RWPE1 (cell line): ENCODE measurements around the gene PDE1C.

Source experiments
- CTCF ChIA-PET: fragments of 350-600 bp; sonication (Branson Sonifier 250); formaldehyde crosslinking; extraction: SDS; loops from one replicate; lab custom pipeline; 2021; lab: Yijun Ruan, JAX
- POLR2A ChIA-PET: fragments of 400-600 bp; formaldehyde crosslinking; extraction: SDS; loops from one replicate; lab custom pipeline; 2020; ENCODE audit warnings: antibody characterized with exemption; ENCODE audit not compliant: low non-redundant PET; lab: Yijun Ruan, JAX
- DNase-seq: peaks from one replicate; pipeline ENCODE4 v3.0.0; 2012; ENCODE audit warnings: low spot score
- H3K27ac ChIP-seq: fragments of 450-650 bp; 2 replicates; pipeline ENCODE4 v1.5.1; 2017
- TF ChIP-seq, protein P1 (sequence below): fragments of 450-650 bp; conservative IDR thresholded peaks from 2 replicates; pipeline ENCODE4 v1.5.1; 2017; ENCODE audit warnings: low read depth, mild to moderate bottlenecking

Gene PDE1C

DNA sequence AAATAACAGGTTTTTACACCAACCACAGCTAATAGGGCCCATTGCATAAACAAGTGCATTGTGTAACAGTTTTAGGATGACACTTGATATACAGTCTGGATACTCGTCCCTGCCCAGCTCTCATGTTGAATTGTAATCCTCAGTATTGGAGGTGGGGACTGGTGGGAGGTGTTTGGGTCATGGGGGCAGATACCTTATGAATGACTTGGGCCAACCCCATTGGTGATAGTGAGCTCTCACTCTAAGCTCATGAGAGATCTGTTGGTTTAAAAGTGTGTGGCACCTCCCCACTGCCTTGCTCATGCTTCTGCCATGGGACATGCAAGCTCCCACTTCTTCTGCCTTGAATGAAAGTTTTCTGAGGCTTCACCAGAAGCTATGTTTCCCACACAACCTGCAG, 136.7 kb downstream of the PDE1C start:
- ChIA-PET CTCF (no interaction called here), POLR2A (no interaction called here)
- TF ChIP-seq, protein P1, sequence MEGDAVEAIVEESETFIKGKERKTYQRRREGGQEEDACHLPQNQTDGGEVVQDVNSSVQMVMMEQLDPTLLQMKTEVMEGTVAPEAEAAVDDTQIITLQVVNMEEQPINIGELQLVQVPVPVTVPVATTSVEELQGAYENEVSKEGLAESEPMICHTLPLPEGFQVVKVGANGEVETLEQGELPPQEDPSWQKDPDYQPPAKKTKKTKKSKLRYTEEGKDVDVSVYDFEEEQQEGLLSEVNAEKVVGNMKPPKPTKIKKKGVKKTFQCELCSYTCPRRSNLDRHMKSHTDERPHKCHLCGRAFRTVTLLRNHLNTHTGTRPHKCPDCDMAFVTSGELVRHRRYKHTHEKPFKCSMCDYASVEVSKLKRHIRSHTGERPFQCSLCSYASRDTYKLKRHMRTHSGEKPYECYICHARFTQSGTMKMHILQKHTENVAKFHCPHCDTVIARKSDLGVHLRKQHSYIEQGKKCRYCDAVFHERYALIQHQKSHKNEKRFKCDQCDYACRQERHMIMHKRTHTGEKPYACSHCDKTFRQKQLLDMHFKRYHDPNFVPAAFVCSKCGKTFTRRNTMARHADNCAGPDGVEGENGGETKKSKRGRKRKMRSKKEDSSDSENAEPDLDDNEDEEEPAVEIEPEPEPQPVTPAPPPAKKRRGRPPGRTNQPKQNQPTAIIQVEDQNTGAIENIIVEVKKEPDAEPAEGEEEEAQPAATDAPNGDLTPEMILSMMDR, result no peak
- no peak overlapping the region for H3K27ac ChIP-seq
- DNase-seq, result no peak

DNA sequence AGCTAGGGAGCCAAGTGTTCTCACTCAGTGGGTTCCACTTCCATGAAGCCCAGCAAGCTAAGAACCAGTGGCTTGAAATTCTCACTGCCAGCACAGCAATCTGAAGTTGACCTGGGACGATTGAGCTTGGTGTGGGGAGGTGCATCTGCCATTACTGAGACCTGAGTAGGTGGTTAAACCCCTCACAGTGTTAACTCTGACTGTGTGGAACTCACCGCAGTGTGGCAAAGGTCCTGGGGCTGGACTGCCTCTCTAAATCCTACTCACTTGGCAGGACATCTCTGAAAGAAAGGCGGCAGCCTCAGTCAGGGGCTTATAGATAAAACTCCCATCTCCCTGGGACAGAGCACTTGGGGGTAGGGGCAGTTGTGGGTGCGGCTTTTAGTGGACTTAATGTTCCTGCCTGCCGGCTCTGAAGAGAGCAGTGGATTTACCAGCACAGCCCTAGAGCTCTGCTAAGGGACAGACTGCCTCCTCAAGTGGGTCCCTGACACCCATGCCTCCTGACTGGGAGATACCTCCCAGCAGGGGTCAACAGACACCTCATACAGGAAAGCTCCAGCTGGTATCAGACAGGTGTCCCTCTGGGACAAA, 143.1 kb downstream of the PDE1C start:
- DNase-seq, result no peak
- POLR2A ChIA-PET, result no interaction called here
- H3K27ac ChIP-seq, result no peak overlapping the region
- CTCF ChIA-PET, result no interaction called here
- TF ChIP-seq, protein P1, result no peak

DNA sequence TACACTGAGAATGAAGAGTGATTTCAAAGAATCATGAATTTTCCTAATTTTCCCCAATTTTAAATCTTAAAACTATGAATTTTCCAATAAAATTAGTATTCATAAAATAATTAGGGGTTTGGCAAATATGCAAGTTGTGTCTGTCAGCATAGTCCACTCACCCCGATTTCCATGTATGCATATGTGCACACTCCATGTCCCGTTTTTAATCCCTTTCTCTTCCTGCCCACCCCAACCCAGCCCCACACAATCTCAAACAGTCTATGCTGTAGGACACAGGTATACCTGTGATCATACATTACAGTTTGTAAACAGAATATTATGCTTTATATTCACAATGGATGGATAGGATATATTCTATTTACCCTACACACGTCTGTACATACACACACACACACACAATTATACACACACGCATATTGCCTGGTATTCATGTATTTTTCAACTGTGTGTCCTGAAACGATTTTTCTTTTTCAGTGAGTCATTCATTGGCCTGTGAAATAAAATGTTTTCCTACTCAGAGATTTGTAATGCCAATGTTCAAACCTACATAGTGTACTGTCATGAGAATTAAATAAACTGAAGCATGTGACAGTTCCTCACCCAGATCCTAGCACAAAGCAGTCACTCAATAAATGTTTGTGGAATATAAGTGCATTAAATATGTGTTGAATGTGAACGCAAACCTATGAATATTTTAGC, 144.3 kb downstream of the PDE1C start:
- no peak for DNase-seq
- TF ChIP-seq, protein P1, result no peak
- ChIA-PET CTCF (no interaction called here), POLR2A (no interaction called here)
- no peak overlapping the region for H3K27ac ChIP-seq

DNA sequence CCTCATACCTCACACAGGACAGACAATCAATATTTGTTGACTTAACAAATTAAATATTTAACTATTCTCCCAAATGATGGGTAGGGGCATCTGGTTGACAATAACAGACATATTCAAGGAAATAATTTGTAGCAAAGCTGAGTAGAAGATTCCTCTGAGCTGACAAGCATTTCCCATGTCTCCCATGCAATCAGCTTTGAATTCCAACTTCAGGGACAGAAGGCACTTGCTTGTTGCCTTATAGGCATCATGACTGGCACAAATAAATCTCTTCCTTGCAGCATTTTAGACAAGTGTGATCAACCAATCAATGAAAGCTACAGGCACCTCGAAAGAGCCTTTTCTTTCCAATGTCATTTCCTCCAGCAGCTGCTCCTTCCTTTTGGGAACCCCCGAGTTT, 146.0 kb downstream of the PDE1C start:
- ChIA-PET CTCF (no interaction called here), POLR2A (no interaction called here)
- TF ChIP-seq, protein P1, result no peak
- DNase-seq, result no peak
- H3K27ac ChIP-seq, result no peak overlapping the region

DNA sequence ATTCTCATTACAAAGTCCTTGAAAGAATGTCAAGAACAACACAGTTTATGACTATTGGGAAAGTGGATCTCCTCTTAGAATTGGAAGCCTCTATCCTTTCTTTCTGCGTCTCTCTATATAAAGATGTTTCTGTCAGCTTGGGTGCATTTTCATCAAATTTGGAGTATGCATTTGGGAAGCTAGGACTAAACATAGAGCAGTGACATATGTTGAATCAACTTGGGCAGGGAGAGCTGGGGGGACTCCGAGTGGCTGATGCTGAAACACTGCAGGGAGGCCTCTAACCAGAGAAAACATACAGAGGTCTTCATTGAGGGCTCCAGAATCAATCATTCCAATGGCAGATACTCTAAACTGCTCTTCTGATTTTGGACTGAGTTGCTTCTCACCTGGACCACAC, 147.4 kb downstream of the PDE1C start:
- H3K27ac ChIP-seq, result no peak overlapping the region
- DNase-seq, result no peak
- POLR2A ChIA-PET, result no interaction called here
- TF ChIP-seq, protein P1, result no peak
- CTCF ChIA-PET, result interaction anchor here (0.7 kb wide), 1 partner anchor 443 kb away, joined by 8 read pairs; no protein-coding TSS in a partner anchor

DNA sequence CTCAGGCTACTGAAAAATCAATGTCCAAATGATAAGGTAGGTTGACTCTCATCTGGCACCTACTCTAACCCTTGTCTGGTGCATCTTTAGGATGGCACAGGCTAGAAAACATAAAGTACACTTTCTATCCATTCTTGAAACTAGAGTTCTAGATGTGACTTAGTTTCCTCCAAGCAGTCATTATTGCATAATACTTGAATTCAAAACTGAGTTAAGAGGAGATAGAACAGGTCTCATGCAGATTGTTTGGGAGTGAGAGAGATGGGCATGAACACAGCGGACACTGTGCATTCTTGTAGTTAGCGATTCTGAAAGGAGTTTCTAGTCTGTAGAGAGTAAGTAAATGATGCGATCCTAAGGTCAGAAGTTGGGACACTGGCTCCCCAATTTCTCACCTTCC, 149.2 kb downstream of the PDE1C start:
- ChIA-PET POLR2A (no interaction called here), CTCF (no interaction called here)
- TF ChIP-seq, protein P1, result no peak
- no peak for DNase-seq
- H3K27ac ChIP-seq, result no peak overlapping the region
